ENCODE results near the gene FAM43A. TPM values are rescaled to one million over a fixed set of nuclear protein-coding genes. Genes with fewer than 3 reads are reported as not detected.

Gene FAM43A
- total RNA-seq, 1 donor from 2014 or later = 27.2 TPM

GRCh38 chr3:194688946-194689345 is 3.3 kb downstream of the FAM43A start:
- Mint-ChIP-seq H3K4me3 (peak overlapping the region; percentile 91), H3K9me3 (no peaks in the 10 kb centered on the region), H3K4me1 (peaks cover 81% of the 10 kb centered on the region), H3K27ac (peak overlapping the region; percentile 92), H3K27me3 (no peaks in the 10 kb centered on the region), H3K36me3 (ENCODE audit: low read depth) (peaks cover 20% of the 10 kb centered on the region)
- POLR2A ChIA-PET = interaction anchor here (1.0 to 7.9 kb wide), 20 partner anchors 16 to 582 kb away, joined by 3 to 127 read pairs (median 8); partner anchors contain the start of genes LSG1 and XXYLT1
- no peak for ATAC-seq (ENCODE audit: low read depth)
- DNase-seq = no peak
- CTCF ChIA-PET = interaction anchor here (1.0 to 8.0 kb wide), 9 partner anchors 17 to 853 kb away, joined by 3 to 176 read pairs (median 5); partner anchors contain the start of genes LSG1, PPP1R2 and XXYLT1
- TF ChIP-seq CTCF (IDR thresholded peaks at IDR 0.05) = no peak
- intact Hi-C loops (cut with micrococcal nuclease) = loop anchor here (1.0 to 10.0 kb wide), 6 partner anchors 80 to 1946 kb away; partner anchors contain the start of genes ACAP2, NRROS and TNK2

DNA sequence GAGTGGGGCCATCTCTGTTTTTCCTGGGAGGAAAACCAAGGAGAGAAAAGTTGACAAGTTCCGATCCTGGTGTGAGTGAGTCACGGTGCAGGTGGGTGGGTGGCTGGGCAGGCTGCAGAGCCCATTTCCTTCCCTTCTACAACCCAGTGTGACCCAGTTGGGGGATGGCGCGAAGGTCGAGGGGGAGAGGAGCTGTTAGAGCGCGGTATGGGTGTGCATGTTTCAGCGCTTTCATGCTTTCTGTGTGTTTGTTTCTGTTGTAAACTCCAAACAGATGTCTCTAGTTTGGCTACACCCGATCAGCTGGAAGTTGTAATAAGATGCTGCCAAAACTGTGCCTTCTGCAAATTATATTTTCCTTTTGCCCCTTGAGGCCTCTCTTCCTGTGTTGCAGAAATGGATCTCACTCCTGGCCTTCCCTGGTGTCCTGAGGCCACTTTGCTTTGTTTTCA is 3.8 kb downstream of the FAM43A start:
- ChIA-PET CTCF (interaction anchor here (1.0 to 3.1 kb wide), 3 partner anchors 47 to 581 kb away, joined by 3 to 19 read pairs (median 3); partner anchors contain the start of gene XXYLT1), POLR2A (interaction anchor here (0.6 to 5.9 kb wide), 9 partner anchors 17 to 848 kb away, joined by 3 to 83 read pairs (median 4); partner anchors contain the start of genes LSG1 and XXYLT1)
- no peak for TF ChIP-seq CTCF (IDR thresholded peaks at IDR 0.05)
- Mint-ChIP-seq H3K27me3 (no peaks in the 10 kb centered on the region), H3K36me3 (ENCODE audit: low read depth) (peaks cover 20% of the 10 kb centered on the region), H3K9me3 (no peaks in the 10 kb centered on the region), H3K4me1 (peaks cover 80% of the 10 kb centered on the region), H3K4me3 (peak overlapping the region; percentile 91), H3K27ac (peak overlapping the region; percentile 92)
- intact Hi-C loops (cut with micrococcal nuclease) = loop anchor here (2.0 to 10.0 kb wide), 4 partner anchors 465 to 1945 kb away; partner anchors contain the start of genes ACAP2, NRROS and TNK2
- no peak for ATAC-seq (ENCODE audit: low read depth)
- no peak for DNase-seq

DNA sequence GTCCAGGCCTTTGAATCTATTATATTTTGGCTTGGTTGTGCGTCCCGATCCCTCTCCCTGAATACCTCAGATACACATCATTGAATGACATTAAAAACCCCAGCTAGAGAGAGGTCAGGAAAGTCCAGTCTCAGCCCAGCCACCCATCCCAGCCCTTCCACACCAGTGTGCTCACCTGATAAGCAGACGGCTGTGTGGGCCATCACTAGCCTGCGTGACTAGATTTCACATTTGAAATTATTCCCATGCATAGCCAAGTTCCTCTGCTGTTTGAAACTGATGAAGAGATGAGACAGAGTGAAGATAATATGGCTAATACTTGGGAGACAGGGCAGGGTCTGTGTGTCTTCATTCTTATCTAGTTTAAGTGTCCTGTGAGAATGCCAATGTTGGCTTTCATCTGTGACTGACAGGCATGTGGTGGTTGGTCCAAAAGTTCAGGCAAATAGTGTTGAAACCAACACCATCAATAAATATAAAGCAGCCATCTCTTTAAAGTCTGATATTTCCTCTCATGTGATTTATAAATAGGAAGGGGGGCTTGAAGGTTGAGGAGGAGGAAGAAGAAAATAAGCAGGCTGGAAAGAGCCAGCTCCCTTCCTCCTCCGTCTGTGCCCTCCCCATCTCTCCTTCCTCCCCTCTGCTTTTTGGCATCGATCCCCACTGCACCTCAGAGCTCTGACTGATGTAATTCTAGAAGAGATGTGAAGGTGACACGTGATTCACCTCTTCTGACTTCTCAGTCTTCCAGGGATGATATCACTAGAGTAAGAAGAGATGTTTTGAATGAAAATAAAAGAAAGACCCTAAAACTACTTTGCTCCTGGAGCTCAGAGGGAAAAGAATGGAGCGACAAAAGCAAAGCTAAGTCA is 5.1 kb downstream of the FAM43A start:
- ChIA-PET POLR2A (interaction anchor here (0.6 to 4.0 kb wide), 23 partner anchors 8 to 852 kb away, joined by 3 to 47 read pairs (median 4); partner anchors contain the start of genes LSG1, PPP1R2 and XXYLT1), CTCF (interaction anchor here (0.8 to 3.1 kb wide), 4 partner anchors 8 to 580 kb away, joined by 3 to 13 read pairs (median 4); partner anchors contain the start of gene XXYLT1)
- Mint-ChIP-seq H3K27ac (peak overlapping the region; percentile 97), H3K27me3 (no peaks in the 10 kb centered on the region), H3K4me1 (peaks cover 79% of the 10 kb centered on the region), H3K36me3 (ENCODE audit: low read depth) (peaks cover 17% of the 10 kb centered on the region), H3K9me3 (no peaks in the 10 kb centered on the region), H3K4me3 (peak overlapping the region; percentile 73)
- no peak for TF ChIP-seq CTCF (IDR thresholded peaks at IDR 0.05)
- intact Hi-C loops (cut with micrococcal nuclease) = loop anchor here (1.0 kb wide), 1 partner anchor 47 kb away; no protein-coding TSS in a partner anchor
- ATAC-seq (ENCODE audit: low read depth) (no peak), DNase-seq (no peak)

- ChIA-PET CTCF (interaction anchor here (0.8 to 3.1 kb wide), 4 partner anchors 9 to 580 kb away, joined by 3 to 13 read pairs (median 4); partner anchors contain the start of gene XXYLT1), POLR2A (interaction anchor here (0.6 to 4.0 kb wide), 24 partner anchors 9 to 851 kb away, joined by 3 to 47 read pairs (median 4); partner anchors contain the start of genes LSG1, PPP1R2 and XXYLT1)
- peak; percentile 62 for ATAC-seq (ENCODE audit: low read depth)
- H3K4me1 Mint-ChIP-seq = peaks cover 84% of the 10 kb centered on the region
- H3K9me3 Mint-ChIP-seq = no peaks in the 10 kb centered on the region
- intact Hi-C loops (cut with micrococcal nuclease) = loop anchor here (1.0 kb wide), 1 partner anchor 46 kb away; no protein-coding TSS in a partner anchor
- H3K27ac Mint-ChIP-seq = peak overlapping the region; percentile 97
- no peaks in the 10 kb centered on the region for H3K27me3 Mint-ChIP-seq
- peak overlapping the region; percentile 73 for H3K4me3 Mint-ChIP-seq
- peak; percentile 30 for DNase-seq
- peaks cover 13% of the 10 kb centered on the region for H3K36me3 Mint-ChIP-seq (ENCODE audit: low read depth)
- TF ChIP-seq CTCF (IDR thresholded peaks at IDR 0.05) = no peak
Observed at GRCh38 chr3:194691481-194692283, 6.0 kb downstream of the FAM43A start.
